Coronary artery (tissue), 2 donors: ENCODE data around the gene FANCL.
"Not testable (repeated sequence)": the region's sequence is repeated elsewhere in the genome, so short reads cannot be mapped to it uniquely, and the experiment has no call there.

ENCODE experiments used
- DNase-seq: peaks from one replicate; pipeline ENCODE4 v3.0.0-alpha.2; 2017; ENCODE audit warnings: low spot score
- H3K27ac ChIP-seq, 2 donors: fragments of 200-600 bp; sonication (generic); one replicate each; pipeline ENCODE4 v1.5.1; 2016 to 2019
- H3K4me3 ChIP-seq: fragments of 200-600 bp; sonication (generic); 2 replicates; pipeline ENCODE4 v1.5.1; 2016; ENCODE audit warnings: mild to moderate bottlenecking, moderate library complexity
- CTCF ChIP-seq: fragments of 200-600 bp; sonication (generic); IDR thresholded peaks from one replicate; pipeline ENCODE4 v1.5.1; 2019; ENCODE audit warnings: antibody characterized with exemption

FANCL gene

GRCh38 chr2:58130238-58130637 lies 110.9 kb downstream of the FANCL start:
- H3K27ac ChIP-seq, result no peak overlapping the region
- H3K4me3 ChIP-seq, result no peak overlapping the region
- no peak for DNase-seq
- no peak for TF ChIP-seq CTCF

DNA sequence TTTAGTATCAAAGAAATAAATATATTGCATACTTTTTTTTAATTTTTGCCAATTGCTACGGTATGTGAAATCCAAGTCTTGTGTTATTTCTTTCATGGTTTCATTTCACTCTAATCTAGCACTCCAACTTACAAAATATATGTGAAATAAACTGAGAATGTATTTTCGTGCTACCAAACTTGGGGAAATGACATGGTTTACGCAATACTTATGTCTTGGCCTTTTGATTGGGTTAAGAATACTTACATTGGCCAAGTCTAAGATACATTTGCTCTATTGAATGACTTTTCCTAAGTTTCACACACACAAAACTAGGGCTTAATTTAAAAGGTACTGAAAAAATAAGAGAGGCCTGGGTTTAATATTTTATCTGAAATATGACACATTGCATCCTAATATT lies 114.0 kb downstream of the FANCL start:
- no peak for DNase-seq
- Histone ChIP-seq H3K4me3 (no peak overlapping the region), H3K27ac (no peak overlapping the region)
- no peak for TF ChIP-seq CTCF

DNA sequence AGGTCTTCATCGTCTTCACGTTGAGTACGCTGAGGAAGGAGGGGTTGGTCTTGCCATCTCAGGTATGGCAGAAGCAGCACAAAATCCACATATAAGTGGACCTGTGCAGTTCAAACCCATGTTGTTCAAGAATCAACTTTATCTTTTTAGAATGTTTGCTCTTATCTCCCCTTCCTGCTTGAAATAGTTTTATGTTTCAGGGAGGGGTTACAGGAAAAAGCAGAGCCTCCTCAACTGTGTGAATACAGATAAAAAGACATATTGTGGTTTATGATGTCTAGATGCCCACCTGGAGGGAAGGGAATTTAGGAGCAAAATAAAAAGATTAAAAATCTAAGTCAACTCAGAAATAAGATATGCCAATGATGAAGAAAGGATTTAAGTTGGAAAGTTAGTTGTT lies 118.6 kb downstream of the FANCL start:
- DNase-seq, result no peak
- no peak for TF ChIP-seq CTCF
- Histone ChIP-seq H3K4me3 (no peak overlapping the region), H3K27ac (no peak overlapping the region)

- TF ChIP-seq CTCF, result no peak
- no peak for DNase-seq
- Histone ChIP-seq H3K4me3 (no peak overlapping the region), H3K27ac (no peak overlapping the region)
Measured at GRCh38 chr2:58122040-58122439, 119.1 kb downstream of the FANCL start.

- no peak for DNase-seq
- no peak overlapping the region for H3K4me3 ChIP-seq
- TF ChIP-seq CTCF, result no peak
- H3K27ac ChIP-seq, result no peak overlapping the region
Measured at GRCh38 chr2:58120626-58121229, 120.4 kb downstream of the FANCL start.

DNA sequence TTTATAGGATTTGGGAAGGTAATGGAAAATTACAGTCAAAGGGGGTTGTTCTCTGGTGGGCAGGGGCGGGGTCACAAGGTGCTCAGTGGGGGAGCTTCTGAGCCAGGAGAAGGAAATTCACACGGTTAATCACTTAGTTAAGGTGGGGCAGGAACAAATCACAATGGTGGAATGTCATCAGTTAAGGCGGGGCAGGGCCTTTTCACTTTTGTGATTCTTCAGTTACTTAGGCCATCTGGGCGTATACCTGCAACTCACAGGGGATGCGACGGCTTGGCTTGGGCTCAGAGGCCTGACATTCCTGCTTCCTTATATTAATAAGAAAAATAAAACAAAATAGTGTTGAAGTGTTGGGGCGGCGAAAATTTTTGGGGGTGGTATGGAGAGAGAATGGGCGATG lies 127.6 kb downstream of the FANCL start:
- not testable (repeated sequence) for H3K27ac ChIP-seq, H3K4me3 ChIP-seq, DNase-seq

DNA sequence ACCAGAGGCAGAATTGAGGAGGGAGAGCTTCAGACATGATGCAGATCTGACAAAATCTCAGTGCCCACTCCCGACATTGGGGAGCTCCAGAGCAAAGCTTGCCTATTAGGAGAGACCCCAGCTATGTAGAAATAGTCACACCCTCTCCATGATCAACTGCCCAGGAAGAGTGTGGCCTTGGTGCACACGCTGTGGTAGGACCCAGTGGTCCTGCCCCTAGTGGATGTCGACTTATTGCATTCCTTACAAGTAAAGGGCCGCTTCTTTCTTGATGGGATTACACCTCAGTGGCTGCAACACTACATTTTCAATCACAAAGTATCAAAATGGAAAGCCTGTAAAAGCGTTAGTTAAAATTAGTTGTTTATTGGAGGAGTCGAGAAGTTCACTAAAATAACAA lies 130.4 kb downstream of the FANCL start:
- TF ChIP-seq CTCF, result no peak
- DNase-seq, result no peak
- H3K4me3 ChIP-seq, result no peak overlapping the region
- H3K27ac ChIP-seq, result no peak overlapping the region

DNA sequence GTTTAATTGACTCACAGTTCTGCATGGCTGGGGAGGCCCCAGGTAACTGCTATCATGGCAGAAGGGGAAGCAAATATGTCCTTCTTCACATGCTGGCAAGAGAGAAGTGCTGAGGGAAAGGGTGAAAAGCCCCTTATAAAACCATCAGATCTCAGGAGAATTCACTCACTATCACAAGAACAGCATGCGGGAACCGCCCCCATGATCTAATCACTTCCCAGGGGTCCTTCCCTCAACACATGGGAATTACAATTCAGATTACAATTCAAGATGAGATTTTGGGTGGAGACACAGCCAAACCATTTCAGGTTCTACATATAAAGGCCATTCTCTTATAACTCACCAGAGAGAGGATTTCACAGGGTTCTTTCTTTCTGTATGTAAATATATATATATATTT lies 131.6 kb downstream of the FANCL start:
- Histone ChIP-seq H3K27ac (no peak overlapping the region), H3K4me3 (no peak overlapping the region)
- TF ChIP-seq CTCF, result no peak
- no peak for DNase-seq
